Breast epithelium (tissue), 3 donors: ENCODE measurements around the gene SEMA4D.

Experiments used
- CTCF ChIP-seq, 3 donors: fragments of 450-650 bp; IDR thresholded peaks; one replicate each; pipeline ENCODE4 v1.5.1; 2016 to 2017; ENCODE audit warnings: antibody characterized with exemption in 3 of 3, mild to moderate bottlenecking in 3 of 3, moderate library complexity in 3 of 3
- POLR2A ChIP-seq: fragments of 450-650 bp; IDR thresholded peaks from one replicate; pipeline ENCODE4 v1.6.1; 2016; ENCODE audit warnings: antibody characterized with exemption, mild to moderate bottlenecking, moderate library complexity
- POLR2AphosphoS5 ChIP-seq, 3 donors: sonication (generic); formaldehyde crosslinking; IDR thresholded peaks; one replicate each; pipeline ENCODE4 v1.6.1; 2017; ENCODE audit warnings: antibody characterized with exemption in 3 of 3

- no peak for TF ChIP-seq POLR2AphosphoS5 (IDR thresholded peaks at IDR 0.05)
- TF ChIP-seq CTCF (IDR thresholded peaks at IDR 0.05) = no peak
- no peak for TF ChIP-seq POLR2A
Observed at GRCh38 chr9:89386206-89386605, 111.7 kb downstream of the SEMA4D start.
